Common myeloid progenitor, CD34-positive (primary cell): ENCODE results near the gene CCDC9.

Source experiments
- CTCF ChIA-PET: fragments of 350-600 bp; sonication (Branson Sonifier 250); formaldehyde crosslinking; loops from one replicate; lab custom pipeline; 2021; ENCODE audit warnings: antibody characterized with exemption; lab: Charles Lee
- POLR2A ChIA-PET: fragments of 350-600 bp; sonication (Branson Sonifier 250); formaldehyde crosslinking; loops from one replicate; lab custom pipeline; 2021; ENCODE audit warnings: antibody characterized with exemption; lab: Charles Lee
- DNase-seq, 3 donors: peaks; one replicate each; pipeline versions ENCODE4 v3.0.0 to v3.0.0-alpha.2; 2013
- H3K27ac ChIP-seq, 2 experiments: 1 replicate in 1 of 2; 2 replicates in 1 of 2; pipeline ENCODE4 v1.7.0; 2013; ENCODE audit warnings: inconsistent platforms in 2 of 2, low read length in 2 of 2, mild to moderate bottlenecking in 2 of 2, low read depth in 1 of 2, moderate library complexity in 1 of 2; ENCODE audit not compliant: severe bottlenecking in 2 of 2, insufficient read depth in 1 of 2, poor library complexity in 1 of 2
- H3K27me3 ChIP-seq, 5 experiments: replicated peaks in 2 of 5; 1 replicate in 3 of 5; 2 replicates in 2 of 5; pipeline versions ENCODE4 v1.6.1 to v1.7.0; 2013; ENCODE audit warnings: low read length in 4 of 5, mild to moderate bottlenecking in 2 of 5, moderate library complexity in 2 of 5, inconsistent platforms in 1 of 5; ENCODE audit not compliant: insufficient read depth in 5 of 5, control insufficient read depth in 4 of 5
- H3K36me3 ChIP-seq, 4 experiments: 1 replicate in 2 of 4; 2 replicates in 2 of 4; pipeline versions ENCODE4 v1.6.1 to v1.7.0; 2013; ENCODE audit warnings: low read length in 3 of 4, control low read depth in 1 of 4, mild to moderate bottlenecking in 1 of 4; ENCODE audit not compliant: control insufficient read depth in 4 of 4, insufficient read depth in 4 of 4
- H3K4me1 ChIP-seq, 4 experiments: 1 replicate in 3 of 4; 2 replicates in 1 of 4; pipeline versions ENCODE4 v1.6.1 to v1.7.1; 2013; ENCODE audit warnings: low read length in 3 of 4, mild to moderate bottlenecking in 3 of 4, control low read depth in 1 of 4, inconsistent platforms in 1 of 4, moderate library complexity in 1 of 4; ENCODE audit not compliant: control insufficient read depth in 4 of 4, insufficient read depth in 4 of 4; ENCODE audit errors: control extremely low read depth in 1 of 4
- H3K4me3 ChIP-seq, 7 experiments: 1 replicate in 4 of 7; 2 replicates in 3 of 7; pipeline versions ENCODE4 v1.5.1 to v1.7.0; 2013; ENCODE audit warnings: mild to moderate bottlenecking in 7 of 7, low read length in 6 of 7, moderate library complexity in 6 of 7, inconsistent platforms in 2 of 7, low read depth in 2 of 7, control low read depth in 1 of 7; ENCODE audit not compliant: insufficient read depth in 4 of 7, control insufficient read depth in 1 of 7; ENCODE audit errors: extremely low read depth in 1 of 7
- H3K9me3 ChIP-seq, 5 experiments: 1 replicate in 4 of 5; 2 replicates in 1 of 5; pipeline versions ENCODE4 v1.6.1 to v1.7.1; 2013; ENCODE audit warnings: low read length in 4 of 5, mild to moderate bottlenecking in 2 of 5, inconsistent platforms in 1 of 5, low read depth in 1 of 5, moderate library complexity in 1 of 5; ENCODE audit not compliant: control insufficient read depth in 4 of 5, insufficient read depth in 2 of 5; ENCODE audit errors: control extremely low read depth in 1 of 5
- WGBS: methylation state at CpG from one replicate; pipeline ENCODE4 v1.1.5; 2013; ENCODE audit not compliant: insufficient coverage; 5-methylcytosine and 5-hydroxymethylcytosine counted together

CCDC9 gene

GRCh38 chr19:47228937-47229675 is 27.2 kb upstream of the CCDC9 start:
- peak in 2 of 3 donors; percentile 55 to 73 for DNase-seq
- Histone ChIP-seq H3K4me3 (peak overlapping the region in 5 of 7 experiments; percentile 61 to 80 (median 72)), H3K36me3 (no peaks in the 10 kb centered on the region), H3K4me1 (peaks cover 5 to 66% (median 60%) of the 10 kb centered on the region in 4 experiments), H3K27me3 (peaks cover 0 to 42% (median 15%) of the 10 kb centered on the region in 5 experiments), H3K9me3 (no peaks in the 10 kb centered on the region), H3K27ac (peak overlapping the region in 1 of 2 experiments; percentile 70)
- 23% methylated on average over 10 of the region's 10 CpGs for WGBS
- ChIA-PET CTCF (interaction anchor here (1.4 to 1.5 kb wide), 2 partner anchors 17 to 19 kb away, joined by 3 to 4 read pairs; no protein-coding TSS in a partner anchor), POLR2A (no interaction called here)

GRCh38 chr19:47229676-47230053 is 26.7 kb upstream of the CCDC9 start:
- ChIA-PET POLR2A (no interaction called here), CTCF (interaction anchor here (1.4 to 1.5 kb wide), 2 partner anchors 17 to 19 kb away, joined by 3 to 4 read pairs; no protein-coding TSS in a partner anchor)
- Histone ChIP-seq H3K36me3 (no peaks in the 10 kb centered on the region), H3K4me3 (peak overlapping the region; percentile 32 to 80 (median 61)), H3K27me3 (peaks cover 0 to 42% (median 15%) of the 10 kb centered on the region in 5 experiments), H3K27ac (peak overlapping the region in 1 of 2 experiments; percentile 70), H3K9me3 (no peaks in the 10 kb centered on the region), H3K4me1 (peaks cover 5 to 66% (median 60%) of the 10 kb centered on the region in 4 experiments)
- peak in 2 of 3 donors; percentile 36 to 54 for DNase-seq
- WGBS = 5% methylated on average over 5 of the region's 9 CpGs

- H3K4me3 ChIP-seq = peak overlapping the region; percentile 37 to 80 (median 68)
- CTCF ChIA-PET = interaction anchor here (1.4 to 1.5 kb wide), 2 partner anchors 16 to 20 kb away, joined by 3 to 4 read pairs; no protein-coding TSS in a partner anchor
- peak in 2 of 3 donors; percentile 82 to 83 for DNase-seq
- peak overlapping the region in 1 of 2 experiments; percentile 70 for H3K27ac ChIP-seq
- H3K4me1 ChIP-seq = peaks cover 5 to 64% (median 60%) of the 10 kb centered on the region in 4 experiments
- no peaks in the 10 kb centered on the region for H3K9me3 ChIP-seq
- POLR2A ChIA-PET = no interaction called here
- whole genome bisulfite sequencing = under 1% methylated on average over 47 of the region's 84 CpGs
- H3K36me3 ChIP-seq = no peaks in the 10 kb centered on the region
- H3K27me3 ChIP-seq = peaks cover 0 to 42% (median 15%) of the 10 kb centered on the region in 5 experiments
These were observed 26.0 kb upstream of the CCDC9 start for GRCh38 chr19:47230054-47230920.

- Histone ChIP-seq H3K4me3 (peak within 1 kb of the TSS; percentile 37 to 80 (median 68)), H3K27ac (peak within 1 kb of the TSS in 1 of 2 experiments; percentile 70), H3K27me3 (peaks cover 0 to 42% (median 15%) of the 10 kb centered on the region in 5 experiments), H3K4me1 (peaks cover 0 to 59% (median 54%) of the 10 kb centered on the region in 4 experiments), H3K9me3 (no peaks in the 10 kb centered on the region), H3K36me3 (no peaks in the 10 kb centered on the region)
- POLR2A ChIA-PET = no interaction called here
- CTCF ChIA-PET = no interaction called here
- under 1% methylated on average over 34 of the region's 43 CpGs for WGBS
- DNase-seq = no peak
These were observed 25.5 kb upstream of the CCDC9 start, which contains the start of gene BBC3 for GRCh38 chr19:47230921-47231214. TSS of gene BBC3 (minus strand) at chr19:47231199. CDS start at chr19:47228431, 2,768 bp downstream.

GRCh38 chr19:47231215-47232054 is 24.9 kb upstream of the CCDC9 start:
- Histone ChIP-seq H3K27me3 (peaks cover 0 to 42% (median 15%) of the 10 kb centered on the region in 5 experiments), H3K36me3 (no peaks in the 10 kb centered on the region), H3K9me3 (no peaks in the 10 kb centered on the region), H3K27ac (no peak overlapping the region), H3K4me3 (peak overlapping the region; percentile 28 to 80 (median 68)), H3K4me1 (peaks cover 0 to 56% (median 51%) of the 10 kb centered on the region in 4 experiments)
- ChIA-PET POLR2A (no interaction called here), CTCF (interaction anchor here (1.2 kb wide), 1 partner anchor 13 kb away, joined by 4 read pairs; no protein-coding TSS in a partner anchor)
- WGBS = 11% methylated on average over 16 of the region's 51 CpGs
- peak; percentile 84 to 93 (median 92) for DNase-seq
